Measurements from ENCODE around the gene ACVRL1.

ACVRL1 gene

DNA sequence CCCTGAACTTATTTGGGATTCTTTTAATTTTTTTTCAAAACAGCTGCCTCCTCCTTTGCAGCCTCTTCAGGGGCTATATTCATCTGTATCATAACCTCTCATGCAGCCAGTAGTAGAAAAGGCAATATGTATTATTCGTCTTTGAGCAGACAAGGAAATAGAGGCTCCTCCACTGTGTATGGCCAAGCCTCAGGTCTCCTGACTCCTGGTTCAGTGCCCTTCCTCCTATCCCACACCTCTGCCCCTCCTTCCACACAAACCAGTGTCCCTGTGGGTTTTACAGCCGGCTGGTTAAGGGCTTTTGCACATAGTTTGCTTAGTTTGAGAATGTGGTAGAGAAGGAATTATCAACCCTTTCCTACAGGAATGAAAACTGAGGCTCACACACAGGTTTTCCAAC, 8.8 kb upstream of the ACVRL1 start:
- DNase-seq (ENCODE audit: low spot score): no peak

GRCh38 chr12:51898937-51899336, 8.4 kb upstream of the ACVRL1 start:
- no peak for DNase-seq (ENCODE audit: low spot score)

DNA sequence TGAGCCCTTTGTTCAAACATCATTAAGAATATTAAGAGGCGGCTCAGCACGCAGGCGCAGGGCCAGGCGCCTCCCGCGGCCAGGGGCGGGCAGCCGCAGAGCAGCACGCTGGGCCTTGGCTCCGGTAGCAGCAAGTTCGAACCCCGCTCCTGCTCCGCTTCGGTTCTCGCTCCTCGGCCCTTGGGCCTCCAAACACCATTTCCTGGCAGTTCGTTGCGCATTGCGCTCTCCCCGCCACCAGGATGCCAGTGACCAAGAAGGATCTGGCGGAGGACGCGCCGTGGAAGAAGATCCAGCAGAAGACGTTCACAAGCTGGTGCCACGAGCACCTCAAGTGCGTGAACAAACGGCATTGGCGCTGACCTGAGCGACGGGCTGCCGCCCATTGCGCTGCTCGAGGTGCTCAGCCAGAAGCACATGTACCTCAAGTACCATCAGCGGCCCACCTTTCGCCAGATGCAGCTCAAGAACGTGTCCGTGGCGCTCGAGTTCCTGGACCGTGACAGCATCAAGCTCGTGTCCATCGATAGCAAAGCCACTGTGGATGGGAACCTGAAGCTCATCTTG, 6.9 kb upstream of the ACVRL1 start:
- no peak for DNase-seq (ENCODE audit: low spot score)

DNA sequence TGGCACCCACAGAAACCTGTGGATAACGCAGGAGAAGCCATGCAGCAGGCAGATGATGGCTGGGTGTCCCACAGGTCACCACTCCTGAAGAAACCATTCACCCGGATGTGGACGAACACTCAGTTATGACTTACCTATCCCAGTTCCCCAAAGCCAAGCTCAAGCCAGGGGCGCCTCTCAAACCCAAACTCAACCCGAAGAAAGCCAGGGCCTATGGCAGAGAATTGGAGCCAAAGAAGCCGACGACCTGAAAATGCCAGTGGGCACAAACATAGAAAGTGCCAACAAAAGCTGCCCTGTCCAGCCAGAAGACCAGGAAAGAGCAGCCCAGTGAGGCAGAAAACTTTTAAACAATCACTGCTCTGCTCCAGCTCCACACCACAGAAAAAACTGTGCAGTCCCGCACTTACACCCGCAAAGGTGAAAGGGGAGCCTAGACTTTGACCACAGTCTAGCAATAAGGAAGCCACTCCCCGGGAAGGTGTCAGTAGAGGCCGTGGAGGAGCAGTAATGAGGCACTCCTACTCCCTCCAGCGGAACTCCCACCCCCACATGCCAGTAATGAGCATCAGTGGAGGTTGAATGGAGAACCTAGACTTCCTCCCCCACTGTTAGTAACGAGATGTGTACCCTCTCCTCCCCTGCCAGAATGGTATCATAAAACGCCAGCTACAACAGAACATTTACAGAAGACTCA, 6.0 kb upstream of the ACVRL1 start:
- DNase-seq (ENCODE audit: low spot score): no peak

- DNase-seq (ENCODE audit: low spot score): no peak
Measured at GRCh38 chr12:51901881-51902280, 5.4 kb upstream of the ACVRL1 start.

- DNase-seq (ENCODE audit: low spot score): no peak
Measured at GRCh38 chr12:51904951-51905470, 2.3 kb upstream of the ACVRL1 start.

DNA sequence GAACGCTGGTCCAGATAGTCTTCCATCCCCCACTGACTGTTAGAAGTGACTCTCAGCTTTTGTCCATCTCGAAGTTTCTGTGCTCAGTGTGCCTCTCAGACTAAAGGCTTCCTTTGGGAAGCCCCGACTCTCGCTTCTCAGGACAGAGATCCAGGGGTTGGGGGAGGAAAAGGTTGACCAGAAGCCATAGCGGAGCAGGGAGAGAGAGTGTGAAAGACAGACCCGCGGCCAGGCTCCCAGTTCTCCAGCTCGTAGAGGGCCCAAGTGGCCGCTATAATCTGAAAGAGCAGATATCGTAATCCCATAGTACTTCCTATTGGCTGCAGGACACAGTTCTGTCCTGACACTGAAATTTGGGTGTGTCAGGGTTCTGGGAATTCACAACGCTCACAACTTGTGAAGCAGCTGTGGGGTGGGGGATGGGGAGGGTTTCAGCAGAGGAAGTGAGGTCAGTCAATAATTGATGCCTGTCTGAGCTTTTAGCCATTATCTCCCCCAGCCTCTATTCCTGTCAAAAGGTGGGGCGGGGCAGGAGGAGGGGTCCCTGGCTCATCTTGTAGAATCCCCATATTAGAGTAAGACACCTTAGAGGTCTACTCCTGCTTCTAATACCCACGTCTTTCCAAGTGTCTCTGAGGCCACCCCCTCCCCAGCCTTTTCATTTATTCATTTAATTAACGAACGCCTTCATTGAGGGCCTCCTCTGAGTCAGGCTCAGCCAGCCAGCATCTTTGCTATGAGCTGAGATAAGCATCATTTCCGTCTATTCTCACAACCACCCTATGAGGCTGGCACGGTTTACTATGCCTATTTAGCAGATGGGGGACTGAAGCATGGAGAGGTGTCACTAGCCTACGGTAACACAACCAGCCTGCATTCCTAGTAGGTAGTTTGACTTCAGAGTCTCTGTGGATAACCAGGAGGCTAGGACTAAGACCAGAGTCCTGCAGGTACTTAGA, 1.6 kb upstream of the ACVRL1 start:
- no peak for DNase-seq (ENCODE audit: low spot score)

DNA sequence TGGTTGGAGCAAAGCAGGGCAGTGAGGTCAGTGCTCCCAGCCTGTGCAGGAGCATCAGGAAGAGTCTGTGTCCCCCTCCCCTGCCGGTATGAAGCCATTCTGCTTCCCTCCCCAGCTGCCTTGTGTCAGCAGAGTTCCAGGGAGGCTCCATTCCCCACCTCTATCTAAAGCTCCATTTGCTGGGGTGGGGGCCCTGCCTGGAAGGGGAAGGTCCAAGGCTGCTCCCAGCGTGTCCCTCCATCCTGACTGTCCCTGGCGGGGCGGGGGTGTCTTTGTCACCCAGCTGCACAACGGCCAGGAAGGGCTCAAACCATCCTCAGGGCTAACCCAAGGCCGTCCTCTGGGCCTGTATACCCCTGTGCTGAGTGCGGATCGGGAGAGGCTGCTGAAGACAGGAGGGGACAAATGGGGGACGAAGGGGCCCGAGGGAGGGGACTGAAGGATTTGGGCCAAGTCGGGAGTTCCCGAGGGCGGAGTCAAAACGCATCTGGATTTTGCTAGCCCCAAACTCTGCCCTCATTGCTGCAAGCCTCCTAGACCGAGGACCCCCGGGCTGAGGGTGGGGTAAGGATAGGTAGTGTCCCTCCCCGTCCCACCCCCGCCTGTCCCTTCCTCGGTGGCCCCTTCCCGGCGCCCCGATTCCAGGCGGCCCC, 748 bp upstream of the ACVRL1 start:
- DNase-seq (ENCODE audit: low spot score): no peak

DNA sequence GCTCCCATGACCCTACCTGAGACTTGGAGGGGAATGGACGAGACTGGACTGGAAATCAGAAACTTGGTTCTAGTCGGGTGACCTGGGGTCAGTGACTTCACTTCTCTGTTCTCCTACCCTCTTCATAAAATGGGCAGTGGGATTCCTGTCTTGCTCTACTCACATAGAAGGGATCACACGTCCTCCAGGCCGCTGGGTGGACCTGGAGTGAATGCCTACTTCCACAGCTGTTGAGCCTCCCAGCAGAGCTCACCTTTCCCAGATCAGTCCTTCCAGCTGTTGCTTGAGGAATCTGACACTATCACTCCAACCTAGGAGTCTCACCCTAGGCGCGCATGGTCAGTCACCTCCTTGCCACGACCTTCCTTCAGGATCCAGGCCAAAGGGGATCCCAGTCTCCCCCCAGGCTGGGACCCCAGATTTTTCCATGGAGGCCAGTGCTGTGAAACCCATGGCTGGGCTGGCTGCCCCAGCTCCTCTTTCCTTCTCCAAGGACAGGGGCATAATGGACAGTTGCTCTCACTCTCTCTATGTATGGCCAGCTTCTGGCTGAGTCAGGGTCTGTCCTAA, 637 bp downstream of the ACVRL1 start:
- no peak for DNase-seq (ENCODE audit: low spot score)

DNA sequence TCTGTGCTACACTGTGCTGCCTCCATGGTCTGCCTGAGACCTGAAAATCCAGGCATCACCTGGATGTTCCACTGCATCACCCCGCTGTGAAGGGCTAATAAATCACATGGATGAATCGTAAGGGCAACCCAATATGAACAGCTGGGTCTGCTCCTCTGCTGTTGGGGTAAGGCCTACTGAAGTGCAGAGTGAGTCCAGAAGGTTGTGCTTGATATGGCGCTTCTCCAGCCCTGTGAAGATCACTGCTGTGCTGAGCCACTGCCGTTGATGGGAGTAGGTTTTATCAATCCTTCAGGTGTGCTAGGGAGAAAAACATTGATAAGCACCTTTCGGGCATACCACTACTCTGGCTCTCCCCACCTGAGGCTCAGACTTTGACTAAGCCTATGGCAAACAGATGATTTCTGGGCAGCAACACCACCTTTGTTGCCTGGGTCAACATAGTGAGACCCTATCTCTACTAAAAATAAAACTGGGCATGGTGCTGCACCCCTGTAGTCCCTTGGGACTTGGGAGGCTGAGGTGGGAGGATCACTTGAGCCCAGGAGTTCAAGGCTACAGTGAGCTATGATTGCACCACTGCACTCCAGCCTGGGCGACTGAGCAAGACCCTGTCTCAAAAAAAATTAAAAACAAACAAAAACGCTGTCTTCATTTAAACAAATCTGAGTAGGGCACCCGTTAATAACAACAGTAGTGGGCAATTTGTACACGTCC, 1.7 kb downstream of the ACVRL1 start:
- no peak for DNase-seq (ENCODE audit: low spot score)

GRCh38 chr12:51910168-51910567, 2.9 kb downstream of the ACVRL1 start:
- DNase-seq (ENCODE audit: low spot score): no peak

GRCh38 chr12:51910691-51911090, 3.4 kb downstream of the ACVRL1 start:
- DNase-seq (ENCODE audit: low spot score): no peak

DNA sequence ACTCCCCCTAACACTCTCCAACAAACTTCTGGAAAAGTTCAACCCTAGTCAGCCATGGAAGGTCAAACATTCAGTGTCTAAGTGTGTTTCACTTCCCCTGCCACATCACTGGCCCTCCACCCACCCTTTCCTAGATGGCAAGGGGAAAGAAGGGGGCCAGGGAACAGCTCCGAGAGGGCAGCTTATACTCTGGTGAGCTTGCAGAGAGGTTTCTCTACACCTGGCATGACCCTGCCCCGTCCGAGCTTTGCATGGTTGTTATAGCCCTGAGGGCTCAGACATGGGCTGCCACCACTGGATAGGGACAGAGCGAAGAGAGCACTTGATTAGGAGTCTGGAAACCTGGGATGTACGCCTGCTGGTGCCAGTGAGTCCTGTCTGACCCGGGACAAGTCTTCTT, 4.0 kb downstream of the ACVRL1 start:
- DNase-seq (ENCODE audit: low spot score): no peak

DNA sequence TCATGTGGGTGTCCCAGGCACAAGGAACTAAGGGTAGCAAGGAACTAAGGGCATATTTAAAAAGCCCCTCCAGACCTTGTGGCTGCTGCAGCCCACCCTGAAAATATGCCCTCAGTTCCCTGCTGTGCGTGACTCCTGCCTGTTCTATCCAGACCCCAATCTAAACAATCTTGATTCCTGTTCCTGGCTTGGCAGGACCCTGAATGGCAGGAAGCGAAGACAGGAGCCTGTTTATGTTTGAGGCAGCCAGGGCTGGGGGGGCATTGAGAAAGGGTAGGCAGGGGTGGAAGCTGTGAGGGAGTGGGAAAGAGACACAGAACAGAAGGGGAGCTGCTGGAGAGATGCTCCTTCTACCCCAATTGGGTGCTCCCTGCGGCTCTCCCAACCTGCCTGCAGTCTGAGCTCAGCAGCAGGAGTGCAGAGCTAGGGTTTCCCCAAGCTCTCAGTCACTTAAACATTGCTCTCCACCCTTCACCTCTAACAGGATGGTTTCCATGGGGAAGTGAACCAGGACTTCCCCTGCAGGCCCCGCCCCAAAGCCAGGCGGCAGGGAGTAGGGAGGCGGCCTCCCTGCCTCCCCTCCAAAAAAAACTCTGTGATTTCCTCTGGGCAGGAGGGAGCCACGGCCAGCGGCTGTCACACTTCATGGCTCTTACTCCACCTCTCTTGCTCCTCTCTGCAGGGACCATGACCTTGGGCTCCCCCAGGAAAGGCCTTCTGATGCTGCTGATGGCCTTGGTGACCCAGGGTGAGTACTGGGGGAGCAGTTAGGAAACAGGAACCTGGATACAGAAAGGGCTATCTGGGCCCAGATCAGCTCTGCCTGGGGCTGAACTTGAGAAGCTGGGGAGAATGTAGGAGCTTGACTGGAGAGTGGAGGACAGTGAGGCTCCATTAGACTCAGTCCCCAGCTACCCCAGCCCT, 4.7 kb downstream of the ACVRL1 start:
- DNase-seq (ENCODE audit: low spot score): no peak

DNA sequence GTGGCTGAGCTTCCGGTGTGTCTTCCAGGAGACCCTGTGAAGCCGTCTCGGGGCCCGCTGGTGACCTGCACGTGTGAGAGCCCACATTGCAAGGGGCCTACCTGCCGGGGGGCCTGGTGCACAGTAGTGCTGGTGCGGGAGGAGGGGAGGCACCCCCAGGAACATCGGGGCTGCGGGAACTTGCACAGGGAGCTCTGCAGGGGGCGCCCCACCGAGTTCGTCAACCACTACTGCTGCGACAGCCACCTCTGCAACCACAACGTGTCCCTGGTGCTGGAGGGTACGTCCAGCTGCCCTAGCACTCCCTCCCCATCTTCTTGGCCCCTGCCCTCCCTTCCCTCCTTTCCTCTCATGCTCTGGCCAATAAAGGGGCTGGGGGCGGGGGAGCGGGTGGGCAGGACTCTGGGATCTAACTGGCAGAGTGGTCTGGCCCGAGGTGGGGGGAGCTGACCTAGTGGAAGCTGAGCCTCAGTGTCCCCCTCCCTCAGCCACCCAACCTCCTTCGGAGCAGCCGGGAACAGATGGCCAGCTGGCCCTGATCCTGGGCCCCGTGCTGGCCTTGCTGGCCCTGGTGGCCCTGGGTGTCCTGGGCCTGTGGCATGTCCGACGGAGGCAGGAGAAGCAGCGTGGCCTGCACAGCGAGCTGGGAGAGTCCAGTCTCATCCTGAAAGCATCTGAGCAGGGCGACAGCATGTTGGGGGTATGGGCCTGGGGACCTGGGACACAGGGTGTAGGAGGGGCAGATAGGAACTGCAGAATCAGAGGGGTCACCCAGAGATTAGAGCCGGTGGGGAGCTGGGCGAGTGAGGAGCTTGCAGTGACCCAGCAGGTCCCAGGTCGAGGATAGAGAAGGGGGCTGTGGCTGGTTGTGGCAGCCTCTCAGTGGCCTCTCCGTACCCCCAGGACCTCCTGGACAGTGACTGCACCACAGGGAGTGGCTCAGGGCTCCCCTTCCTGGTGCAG, 6.0 kb downstream of the ACVRL1 start:
- DNase-seq (ENCODE audit: low spot score): no peak

- no peak for DNase-seq (ENCODE audit: low spot score)
Measured at GRCh38 chr12:51914034-51914923, 7.0 kb downstream of the ACVRL1 start.

GRCh38 chr12:51915003-51915625, 7.8 kb downstream of the ACVRL1 start:
- no peak for DNase-seq (ENCODE audit: low spot score)

Data from pons (tissue), 1 donor.